Loucy (cell line): ENCODE results near the gene BCO1.

Source experiments
- EZH2phosphoT487 ChIP-seq: fragments of 200-600 bp; IDR thresholded peaks from 2 replicates; pipeline ENCODE4 v1.6.1; 2018; ENCODE audit warnings: antibody characterized with exemption, mild to moderate bottlenecking, moderate library complexity, borderline replicate concordance
- TF ChIP-seq, protein P1 (sequence below): fragments of 200-600 bp; sonication (generic); conservative IDR thresholded peaks from 2 replicates; pipeline ENCODE4 v1.5.1; 2014; ENCODE audit warnings: mild to moderate bottlenecking, antibody characterized with exemption, low read length

DNA sequence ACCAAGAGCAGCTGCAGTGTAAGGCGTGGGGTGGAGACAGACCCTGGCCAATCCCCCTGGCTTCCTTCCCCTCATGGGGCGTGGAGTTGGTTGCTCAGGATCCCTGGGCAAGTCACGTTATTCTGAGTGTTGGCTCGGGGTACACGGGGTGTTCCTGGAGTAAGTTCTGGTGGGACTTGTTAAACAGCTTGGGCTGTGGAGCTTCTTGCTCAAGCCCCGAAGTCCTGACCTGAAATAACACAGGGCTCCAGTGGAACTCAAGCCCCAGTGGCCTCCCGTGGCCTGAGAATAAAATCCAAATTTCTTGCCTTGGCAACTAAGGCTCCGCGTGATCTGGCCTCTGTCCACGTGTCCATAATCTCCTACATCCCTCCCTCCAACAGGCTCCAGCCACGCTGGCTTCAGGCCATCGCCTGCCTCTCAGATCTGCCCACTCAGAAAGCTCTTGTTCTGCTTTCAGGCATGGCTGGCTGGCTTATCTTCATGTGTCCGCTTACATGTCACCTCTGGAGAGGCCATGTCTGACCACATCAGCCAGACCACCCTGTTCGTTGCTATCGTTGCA, 49.3 kb upstream of the BCO1 start:
- TF ChIP-seq, protein P1, sequence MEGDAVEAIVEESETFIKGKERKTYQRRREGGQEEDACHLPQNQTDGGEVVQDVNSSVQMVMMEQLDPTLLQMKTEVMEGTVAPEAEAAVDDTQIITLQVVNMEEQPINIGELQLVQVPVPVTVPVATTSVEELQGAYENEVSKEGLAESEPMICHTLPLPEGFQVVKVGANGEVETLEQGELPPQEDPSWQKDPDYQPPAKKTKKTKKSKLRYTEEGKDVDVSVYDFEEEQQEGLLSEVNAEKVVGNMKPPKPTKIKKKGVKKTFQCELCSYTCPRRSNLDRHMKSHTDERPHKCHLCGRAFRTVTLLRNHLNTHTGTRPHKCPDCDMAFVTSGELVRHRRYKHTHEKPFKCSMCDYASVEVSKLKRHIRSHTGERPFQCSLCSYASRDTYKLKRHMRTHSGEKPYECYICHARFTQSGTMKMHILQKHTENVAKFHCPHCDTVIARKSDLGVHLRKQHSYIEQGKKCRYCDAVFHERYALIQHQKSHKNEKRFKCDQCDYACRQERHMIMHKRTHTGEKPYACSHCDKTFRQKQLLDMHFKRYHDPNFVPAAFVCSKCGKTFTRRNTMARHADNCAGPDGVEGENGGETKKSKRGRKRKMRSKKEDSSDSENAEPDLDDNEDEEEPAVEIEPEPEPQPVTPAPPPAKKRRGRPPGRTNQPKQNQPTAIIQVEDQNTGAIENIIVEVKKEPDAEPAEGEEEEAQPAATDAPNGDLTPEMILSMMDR: no peak
- TF ChIP-seq EZH2phosphoT487: no peak
